ENCODE measurements around the gene SNAPC4.
A peak's percentile ranks its signal among the peaks of the same experiment; 100 is the strongest.

SNAPC4 gene, protein sequence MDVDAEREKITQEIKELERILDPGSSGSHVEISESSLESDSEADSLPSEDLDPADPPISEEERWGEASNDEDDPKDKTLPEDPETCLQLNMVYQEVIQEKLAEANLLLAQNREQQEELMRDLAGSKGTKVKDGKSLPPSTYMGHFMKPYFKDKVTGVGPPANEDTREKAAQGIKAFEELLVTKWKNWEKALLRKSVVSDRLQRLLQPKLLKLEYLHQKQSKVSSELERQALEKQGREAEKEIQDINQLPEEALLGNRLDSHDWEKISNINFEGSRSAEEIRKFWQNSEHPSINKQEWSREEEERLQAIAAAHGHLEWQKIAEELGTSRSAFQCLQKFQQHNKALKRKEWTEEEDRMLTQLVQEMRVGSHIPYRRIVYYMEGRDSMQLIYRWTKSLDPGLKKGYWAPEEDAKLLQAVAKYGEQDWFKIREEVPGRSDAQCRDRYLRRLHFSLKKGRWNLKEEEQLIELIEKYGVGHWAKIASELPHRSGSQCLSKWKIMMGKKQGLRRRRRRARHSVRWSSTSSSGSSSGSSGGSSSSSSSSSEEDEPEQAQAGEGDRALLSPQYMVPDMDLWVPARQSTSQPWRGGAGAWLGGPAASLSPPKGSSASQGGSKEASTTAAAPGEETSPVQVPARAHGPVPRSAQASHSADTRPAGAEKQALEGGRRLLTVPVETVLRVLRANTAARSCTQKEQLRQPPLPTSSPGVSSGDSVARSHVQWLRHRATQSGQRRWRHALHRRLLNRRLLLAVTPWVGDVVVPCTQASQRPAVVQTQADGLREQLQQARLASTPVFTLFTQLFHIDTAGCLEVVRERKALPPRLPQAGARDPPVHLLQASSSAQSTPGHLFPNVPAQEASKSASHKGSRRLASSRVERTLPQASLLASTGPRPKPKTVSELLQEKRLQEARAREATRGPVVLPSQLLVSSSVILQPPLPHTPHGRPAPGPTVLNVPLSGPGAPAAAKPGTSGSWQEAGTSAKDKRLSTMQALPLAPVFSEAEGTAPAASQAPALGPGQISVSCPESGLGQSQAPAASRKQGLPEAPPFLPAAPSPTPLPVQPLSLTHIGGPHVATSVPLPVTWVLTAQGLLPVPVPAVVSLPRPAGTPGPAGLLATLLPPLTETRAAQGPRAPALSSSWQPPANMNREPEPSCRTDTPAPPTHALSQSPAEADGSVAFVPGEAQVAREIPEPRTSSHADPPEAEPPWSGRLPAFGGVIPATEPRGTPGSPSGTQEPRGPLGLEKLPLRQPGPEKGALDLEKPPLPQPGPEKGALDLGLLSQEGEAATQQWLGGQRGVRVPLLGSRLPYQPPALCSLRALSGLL (N-terminal part only)

DNA sequence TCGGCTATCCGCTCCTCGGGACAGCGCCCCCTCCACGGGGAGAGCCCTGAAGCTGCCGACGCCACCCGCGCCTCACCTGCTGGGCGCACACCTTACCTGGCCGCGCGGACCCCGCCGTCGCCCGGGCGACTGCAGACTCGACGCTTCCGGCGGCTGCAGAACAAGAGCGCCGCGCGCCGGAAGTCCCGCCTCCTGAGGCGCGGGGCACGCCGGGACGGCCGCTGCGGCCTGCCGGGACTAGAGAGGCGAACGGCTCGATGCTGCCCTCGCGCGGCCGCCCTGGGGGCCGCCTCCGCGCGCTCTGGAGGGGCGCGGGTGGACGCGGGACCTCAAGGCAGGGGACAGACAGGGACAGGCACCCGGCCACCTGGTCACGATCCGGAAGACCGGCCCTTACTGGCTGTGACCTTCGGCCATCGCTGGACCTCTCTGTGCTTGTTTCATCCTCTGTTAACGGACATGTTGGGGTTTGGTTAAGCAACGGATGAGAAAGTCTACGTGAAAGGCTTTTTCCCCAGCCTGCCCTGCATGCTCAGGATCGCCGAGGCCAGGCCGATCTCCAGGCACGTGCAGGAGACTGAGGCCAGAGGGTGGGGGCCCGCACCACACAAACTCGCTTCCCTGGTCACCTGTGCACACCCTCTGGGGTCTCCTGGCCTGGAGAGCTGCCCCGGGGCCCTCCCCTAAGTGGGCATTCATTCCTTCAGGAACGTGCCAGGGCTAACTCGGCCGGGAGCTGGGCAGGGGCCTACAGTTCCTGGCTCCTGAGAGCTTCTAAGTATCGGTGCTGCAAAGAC, at the start of gene SNAPC4:
TSS of gene SNAPC4 (minus strand) at position 133 of the 797 bp plus-strand sequence. CDS start 1,742 bp downstream, outside the sequence.
- peak; percentile 89 for DNase-seq

DNA sequence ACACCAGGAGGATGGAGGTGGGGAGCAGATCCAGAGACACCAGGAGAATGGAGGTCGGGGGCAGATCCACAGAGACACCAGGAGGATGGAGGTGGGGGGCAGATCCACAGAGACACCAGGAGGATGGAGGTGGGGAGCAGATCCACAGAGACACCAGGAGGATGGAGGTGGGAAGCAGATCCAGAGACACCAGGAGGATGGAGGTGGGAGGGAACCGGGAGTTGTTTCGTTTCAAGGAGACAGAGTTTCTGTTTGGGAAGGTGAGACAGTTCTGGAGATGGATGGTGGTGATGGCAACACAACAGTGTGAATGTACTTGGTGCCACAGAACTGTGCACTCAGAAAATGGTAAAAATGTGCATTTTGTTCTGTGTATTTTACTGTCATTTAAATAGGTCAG, 48.7 kb upstream of the SNAPC4 start:
- no peak for DNase-seq

DNA sequence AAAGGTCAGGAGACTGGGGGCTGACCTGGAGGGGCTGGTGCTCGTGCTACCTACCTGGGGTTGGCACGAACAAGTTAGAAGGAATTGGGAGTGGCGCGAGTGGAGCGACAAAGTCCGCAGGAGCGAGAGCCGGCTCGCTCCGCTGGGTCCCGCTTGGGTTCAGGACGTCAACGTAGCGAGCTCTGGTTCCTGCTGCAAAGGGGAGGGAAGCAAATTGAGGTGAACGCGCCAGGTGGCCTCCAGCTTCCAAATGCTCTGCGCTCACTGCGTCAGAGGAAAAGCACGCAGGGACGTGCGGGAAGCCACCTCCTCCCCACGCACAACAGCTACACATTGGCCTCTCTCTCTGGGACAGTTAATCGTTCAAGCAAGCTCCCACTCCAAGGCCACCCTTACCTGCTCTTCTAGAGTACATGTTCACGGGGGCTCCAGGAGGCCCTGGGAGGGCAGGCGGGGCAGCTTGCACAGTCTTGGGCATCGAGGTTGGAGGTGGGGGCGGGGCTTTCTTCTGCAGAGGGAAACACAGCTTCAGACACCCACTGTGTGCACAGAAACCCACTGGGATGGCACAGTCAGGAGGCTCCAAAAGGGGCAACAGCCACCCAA, 47.3 kb upstream of the SNAPC4 start:
- DNase-seq: no peak

DNA sequence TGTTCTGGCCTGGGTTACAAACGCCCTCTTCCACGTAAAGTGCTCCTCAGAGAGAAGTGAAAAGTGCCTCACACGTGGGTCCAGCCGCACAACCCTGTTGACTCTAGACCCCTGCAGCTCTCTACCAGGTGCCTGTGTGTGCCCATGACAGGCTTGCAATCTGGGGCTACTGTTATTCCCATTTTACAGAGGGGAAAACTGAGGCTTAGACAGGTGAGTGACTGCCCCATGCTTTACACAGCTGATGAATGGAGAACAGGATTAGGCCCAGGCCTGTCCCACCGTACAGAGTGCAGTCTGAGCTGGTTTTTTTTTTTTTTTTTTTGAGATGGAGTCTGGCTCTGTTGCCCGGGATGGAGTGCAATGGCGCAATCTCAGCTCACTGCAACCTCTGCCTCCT, 45.8 kb upstream of the SNAPC4 start:
- DNase-seq: no peak

DNA sequence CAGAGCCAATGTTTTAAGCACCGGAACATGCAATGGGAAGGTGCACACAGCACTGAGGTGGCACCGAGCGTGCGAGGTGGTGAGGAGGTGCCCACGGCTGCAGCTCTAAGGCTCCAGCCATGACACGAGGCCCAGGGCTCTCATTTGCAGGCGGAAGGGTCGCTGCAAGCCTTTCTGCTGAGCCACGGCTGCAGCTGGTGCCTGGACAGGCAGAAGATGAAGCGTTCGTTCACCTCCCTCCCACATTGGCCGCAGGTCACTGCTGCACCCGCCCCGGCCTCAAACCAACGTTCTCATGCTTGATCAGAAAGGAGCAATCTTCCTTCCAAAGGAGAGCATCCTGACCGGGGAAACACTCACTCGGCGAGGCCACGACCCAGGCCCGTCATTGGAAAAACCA, 44.1 kb upstream of the SNAPC4 start:
- DNase-seq: no peak

DNA sequence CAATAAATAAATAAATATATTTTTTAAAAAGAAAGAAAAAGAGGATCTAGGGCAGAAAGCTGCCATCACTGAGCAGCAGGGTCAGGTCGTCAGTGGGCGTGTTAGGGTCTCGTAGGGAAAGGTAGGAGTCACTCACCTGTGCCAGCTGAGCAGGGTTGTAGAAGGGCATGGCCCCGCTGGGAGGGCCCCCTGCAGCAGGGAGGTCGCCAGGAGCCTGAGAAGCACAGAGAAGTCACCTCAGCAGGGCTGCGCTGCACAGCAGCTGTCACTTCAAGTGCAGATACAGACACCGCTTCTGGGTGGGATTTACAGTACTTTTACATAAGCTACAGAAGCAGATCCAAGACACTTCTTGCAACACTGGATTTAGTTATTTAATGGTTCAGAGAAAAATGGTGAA, 43.7 kb upstream of the SNAPC4 start:
- DNase-seq: no peak

DNA sequence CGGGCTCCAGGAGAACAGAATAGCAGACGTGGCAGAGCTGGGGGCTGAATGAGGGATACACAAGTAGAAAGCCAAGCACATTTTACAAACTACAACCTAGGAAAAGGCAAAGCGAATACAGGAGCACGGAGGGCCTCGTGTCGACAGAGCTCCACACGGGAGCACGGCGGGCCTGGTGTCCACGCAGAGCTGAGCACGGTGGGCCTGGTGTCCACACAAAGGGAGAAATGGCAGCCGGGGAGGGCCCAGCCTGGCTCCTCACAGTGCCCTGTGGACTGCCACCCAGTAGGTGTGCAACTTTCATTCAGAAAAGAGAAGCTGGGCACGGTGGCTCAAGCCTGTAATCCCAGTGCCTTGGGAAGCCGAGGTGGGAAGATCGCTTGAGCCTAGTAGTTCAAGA, 43.1 kb upstream of the SNAPC4 start:
- no peak for DNase-seq

DNA sequence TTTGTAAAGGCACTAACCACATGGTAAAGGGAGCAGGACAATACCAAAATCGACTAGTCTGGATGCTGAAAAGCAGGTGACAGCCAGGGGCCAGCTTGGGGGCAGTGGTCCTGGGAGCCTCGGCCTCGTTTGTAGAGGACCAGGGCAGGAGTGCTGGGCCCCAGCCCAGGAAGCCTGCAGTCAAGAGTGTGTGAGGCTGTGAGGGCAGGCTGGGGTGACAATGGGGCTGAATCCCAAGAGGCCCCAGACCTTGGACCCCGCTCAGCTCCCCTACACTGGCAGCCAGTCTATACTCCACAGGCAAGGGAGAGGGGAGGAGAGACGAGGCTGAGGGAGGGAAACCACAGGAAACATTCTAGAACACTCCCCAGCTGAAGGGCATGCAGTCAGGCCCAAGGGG, 42.3 kb upstream of the SNAPC4 start:
- no peak for DNase-seq

DNA sequence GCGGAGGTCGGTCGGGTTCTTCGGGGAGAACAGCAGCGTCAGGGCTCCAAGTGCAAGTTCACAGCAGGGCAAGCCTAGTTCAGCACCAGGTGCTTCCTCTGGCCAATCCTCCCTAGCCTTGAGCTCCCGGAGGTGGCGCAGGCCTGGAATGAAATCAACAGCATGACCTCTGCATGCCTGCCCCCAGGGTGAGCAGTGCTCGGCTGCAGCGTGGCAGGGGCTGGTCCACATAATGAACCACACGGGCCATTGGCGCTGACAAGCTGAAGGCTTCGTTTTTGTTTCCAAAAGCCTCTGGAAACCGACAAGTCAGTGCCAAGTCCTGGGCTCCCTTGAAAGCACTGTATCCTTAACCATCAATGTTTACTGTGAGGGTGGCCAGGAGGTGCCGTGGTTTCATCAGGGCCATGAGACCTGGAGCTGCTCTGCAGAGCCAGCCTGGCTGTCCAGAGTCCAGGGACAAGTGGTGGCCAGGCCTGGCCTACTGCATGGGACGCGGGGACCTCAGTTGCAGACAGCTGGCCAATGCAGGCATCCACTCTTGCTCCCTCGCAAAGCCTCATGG, 41.8 kb upstream of the SNAPC4 start:
- no peak for DNase-seq

DNA sequence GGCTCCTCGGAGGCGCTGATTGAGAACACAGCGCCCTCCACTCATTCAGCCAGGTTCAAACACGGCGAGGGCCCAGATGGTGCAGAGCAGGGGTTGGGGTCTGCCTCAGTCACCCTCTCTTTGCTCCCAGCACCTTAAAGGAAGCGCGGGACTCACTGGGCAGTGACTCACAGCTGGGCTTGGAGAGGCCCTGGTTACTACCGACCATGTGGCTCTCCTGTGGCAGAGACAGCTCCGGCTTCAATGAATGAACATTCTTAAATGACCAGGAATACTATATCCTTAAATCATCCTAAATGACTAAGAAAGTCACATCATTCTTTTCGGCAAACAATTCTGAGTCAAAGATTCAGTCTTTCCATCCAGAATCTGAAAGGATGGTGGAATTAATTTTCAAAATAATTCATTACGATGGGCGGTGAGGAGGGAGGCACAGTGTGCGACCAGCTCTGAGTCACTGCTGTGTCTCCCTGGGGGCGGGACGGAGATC, 41.3 kb upstream of the SNAPC4 start:
- no peak for DNase-seq

DNA sequence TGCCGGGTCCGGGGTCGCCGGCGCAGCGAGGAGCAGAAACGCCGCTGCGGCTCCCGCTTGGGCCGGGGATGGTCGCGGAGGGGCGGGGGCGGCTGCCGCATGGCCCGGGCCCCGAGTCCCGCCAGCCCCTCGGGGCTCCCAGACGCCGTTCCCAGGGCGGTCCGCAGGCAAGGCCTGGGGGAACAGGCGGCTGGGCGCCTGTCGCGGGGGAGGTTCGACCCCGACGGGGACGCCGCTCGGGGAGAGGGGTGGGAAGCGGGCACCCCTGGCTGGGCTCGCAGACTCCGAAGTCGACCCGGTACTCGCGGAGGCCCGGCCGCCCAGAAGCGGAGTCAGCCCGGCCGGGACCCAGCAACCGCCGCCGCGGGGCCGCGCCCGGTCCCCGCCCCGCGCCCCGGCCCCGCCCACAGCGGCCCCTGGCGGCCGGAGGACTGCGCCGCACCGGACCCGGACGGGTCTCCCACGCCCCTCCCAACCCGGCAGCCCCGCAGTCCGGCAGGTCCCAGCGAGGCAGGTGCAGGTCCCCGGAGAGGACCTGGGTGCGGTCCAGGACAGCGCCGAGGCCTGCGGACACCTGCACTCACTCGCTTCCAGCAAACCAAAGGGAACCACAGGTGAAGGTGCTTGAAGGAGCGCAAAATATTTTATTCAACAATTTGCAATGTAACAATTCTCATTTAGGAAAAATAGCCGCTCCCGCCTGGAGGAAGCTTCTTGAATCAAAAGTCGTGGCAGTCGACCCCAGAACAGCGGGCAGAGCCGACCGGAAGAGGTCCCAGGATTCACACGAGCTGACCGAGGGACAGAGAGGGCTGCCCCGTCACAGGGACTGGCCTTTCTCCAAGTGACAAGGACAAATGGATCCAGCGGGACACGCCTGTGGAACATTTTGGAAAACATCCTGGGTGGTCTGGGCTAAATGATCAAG, 39.8 kb upstream of the SNAPC4 start, which contains the start of gene INPP5E:
TSS of gene INPP5E (minus strand) at position 365 of the 928 bp plus-strand sequence. CDS start 426 bp downstream, outside the sequence.
- peak; percentile 69 for DNase-seq

DNA sequence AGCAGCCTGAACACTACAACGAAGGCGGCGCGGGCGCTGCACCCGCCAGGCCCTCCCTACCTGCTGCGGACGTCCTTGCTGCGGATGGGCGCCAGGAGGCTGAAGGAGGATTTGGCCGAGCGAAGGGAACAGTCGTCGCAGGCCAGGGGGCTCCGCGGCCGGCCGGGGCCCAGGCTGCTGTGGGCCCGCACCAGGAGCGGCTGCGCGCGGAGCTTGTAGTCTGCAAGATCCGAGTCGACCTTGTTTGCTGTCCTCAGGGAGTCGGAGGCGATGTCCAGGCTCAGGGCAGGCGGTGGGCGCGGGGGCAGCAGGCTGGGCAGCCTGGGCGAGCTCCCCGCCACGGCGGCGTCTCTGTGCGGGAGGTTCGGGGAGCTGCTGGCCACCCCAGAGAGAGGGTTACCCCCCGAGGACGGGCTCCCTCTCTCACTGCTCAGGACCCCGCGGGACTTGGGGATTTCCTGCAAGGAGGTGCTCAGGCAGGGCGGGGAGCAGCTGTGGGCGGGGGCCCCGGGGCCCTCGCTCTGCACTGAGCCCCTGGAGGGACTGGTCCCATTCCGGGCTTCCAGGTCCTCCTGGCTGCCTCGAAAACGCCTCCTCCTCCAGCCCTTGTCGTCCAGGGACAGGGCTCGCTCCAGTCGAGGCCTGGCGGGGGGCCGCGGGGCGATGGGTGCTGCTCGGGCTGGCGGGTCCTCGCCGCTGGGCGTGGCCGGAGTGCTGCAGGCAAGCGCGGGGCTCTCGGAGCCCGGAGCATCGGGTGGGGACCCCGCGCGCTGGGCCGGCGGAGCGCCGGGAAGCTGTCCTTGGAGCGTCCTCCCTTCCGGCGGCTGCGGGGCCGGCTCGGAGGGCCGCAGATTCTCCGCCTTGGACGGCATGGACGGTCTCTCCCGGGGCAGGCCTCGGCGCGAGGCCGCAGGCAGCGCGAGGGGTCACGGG, 38.8 kb upstream of the SNAPC4 start:
- peak; percentile 12 for DNase-seq

DNA sequence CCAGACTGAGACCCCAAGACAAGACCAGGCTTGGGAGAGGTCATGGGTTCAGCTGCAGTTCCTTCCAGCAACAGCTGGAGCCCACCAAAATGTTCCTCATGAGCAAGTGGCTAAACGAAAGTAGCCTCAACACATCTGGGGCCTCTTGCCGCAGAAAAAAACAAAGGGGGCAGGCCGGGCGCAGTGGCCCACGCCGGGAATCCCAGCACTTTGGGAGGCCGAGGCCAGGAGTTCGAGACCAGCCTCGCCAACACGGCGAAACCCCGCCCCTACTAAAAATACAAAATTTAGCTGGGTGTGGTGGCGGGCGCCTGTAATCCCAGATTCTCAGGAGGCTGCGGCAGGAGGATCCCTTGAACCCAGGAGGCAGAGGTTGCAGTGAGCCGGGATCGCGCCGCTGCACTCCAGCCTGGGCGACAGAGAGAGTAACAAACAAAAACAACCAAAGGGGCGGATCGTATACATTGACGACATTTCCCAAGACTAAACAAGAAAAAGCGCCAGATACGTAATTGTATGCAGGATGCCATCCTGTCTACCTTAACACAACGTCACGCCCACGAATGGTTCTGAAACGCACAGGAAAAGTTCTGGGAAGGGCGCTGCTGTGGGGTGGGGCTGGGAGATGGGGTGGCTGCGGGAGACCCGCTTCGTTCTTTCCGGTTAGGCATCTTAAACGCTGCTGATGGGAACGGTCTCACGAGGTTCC, 38.0 kb upstream of the SNAPC4 start:
- no peak for DNase-seq

DNA sequence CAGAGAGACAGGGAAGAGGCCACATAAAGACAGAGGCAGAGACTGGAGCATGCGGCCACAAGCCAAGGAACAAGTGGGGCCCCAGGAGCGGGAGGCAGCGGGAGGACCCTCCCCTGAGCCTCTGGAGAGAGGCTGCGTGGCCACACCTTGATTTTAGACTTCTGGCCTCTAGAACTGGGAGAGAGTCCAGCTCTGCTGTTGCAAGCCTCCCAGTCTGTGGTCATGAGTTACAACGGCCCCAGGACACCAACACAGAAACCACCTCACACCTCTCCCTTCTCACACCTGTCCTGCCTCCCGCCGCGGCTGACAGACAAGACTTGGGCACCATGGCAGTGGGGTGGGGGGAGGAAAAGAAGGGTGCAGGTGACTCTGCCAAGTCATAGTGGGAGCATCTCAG, 37.5 kb upstream of the SNAPC4 start:
- DNase-seq: no peak

DNA sequence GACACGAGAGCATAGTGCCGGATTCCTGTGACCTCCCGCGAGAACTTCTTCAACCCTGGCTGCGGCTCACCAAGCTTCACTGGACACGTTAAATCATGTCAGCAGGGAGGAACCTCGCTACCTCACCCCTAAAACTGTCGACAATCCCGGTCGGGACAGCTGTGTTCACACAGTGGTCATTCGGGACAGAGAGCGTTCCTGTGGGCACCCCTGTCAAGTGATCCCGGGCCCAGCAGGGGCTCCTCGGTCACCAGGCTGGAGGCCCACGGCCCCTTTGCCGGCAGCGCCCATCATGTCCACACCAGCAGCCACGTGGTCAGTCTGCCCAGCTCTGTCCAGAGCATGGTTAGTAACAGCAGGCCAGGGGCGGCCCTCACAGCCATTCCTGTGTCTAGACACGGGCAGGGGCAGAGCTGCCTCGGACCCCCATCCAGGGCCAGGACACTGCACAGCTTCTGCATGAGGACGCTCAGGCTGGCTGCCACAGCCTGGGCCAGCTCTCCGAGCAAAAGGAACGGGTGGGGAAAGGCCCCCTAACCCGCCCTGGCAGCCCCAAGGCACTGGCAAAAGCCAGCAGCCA, 36.2 kb upstream of the SNAPC4 start:
- DNase-seq: no peak

DNA sequence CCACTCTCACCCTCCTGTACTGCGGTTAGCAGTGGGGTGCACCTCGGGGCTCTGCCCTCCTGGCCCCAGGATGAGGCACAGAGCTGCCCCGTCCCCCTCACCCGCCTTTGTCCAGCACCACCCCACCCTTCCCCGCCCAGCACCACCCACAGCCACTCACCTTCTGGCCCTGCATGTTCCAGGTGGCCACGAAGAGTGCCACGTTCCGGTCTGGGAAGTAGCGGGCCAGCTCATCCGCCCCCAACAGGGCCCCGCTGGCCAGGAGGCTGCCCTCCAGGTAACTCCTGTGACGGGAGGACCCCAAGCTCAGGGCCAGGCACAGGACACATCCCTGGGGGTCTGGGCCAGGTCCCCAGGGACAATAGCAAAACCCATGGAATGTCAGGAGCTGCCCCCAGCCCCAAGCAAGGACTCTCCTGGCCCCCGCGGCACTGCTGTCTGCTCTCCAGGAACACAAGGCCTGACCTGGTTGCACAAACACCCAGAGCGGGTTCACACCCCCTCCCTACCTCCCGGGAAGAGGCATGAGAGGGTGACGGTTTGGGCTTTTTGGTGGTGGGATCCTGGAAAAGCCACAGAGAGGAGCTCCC, 34.7 kb upstream of the SNAPC4 start:
- no peak for DNase-seq

Data from inflammatory macrophage treated with lipopolysaccharide for 4 hours (primary cell).